ENCODE measurements around the gene FHIT.

DNA sequence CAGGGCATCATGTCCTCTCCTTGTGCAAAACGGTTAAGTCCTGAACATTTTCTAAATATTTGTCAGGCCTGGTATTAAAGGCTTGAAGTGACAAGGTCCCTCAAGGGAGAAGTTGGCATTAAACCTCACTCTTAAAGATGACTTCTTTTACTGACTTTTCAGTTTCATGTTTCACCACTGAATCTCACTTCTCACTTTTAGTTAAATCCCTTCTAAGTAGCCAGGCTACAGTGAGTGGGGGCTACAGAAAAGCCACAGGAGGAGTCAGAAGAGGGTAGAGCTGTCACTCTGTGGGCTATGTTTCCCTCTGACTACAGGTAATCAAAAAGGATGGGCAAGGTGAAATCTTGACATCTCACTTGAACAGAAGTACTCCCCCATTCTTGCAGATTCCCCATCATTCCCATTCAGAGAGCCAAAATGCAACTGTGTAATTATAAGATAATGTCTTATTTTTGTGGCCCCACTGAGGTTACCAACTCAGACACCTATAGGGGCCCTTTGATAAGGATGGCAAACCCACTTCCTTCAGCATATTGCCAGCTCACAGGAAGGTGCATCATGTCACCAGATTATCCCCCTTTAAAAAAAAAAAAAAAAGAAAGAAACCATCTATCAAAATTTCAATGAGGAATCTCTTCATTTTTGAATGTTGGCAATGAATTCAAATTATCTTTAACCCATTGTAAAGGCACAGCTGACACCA is 1411.3 kb downstream of the FHIT start:
- TF ChIP-seq CREB1 (IDR thresholded peaks at IDR 0.05; ENCODE audit: low read depth) (no peak), EZH2 (IDR thresholded peaks at IDR 0.05; ENCODE audit: borderline replicate concordance, control insufficient read depth, low read depth, low read length) (no peak), SMC3 (IDR thresholded peaks at IDR 0.05; ENCODE audit: borderline replicate concordance, low read length) (no peak), POLR2A (IDR thresholded peaks at IDR 0.05; ENCODE audit: low read depth, low read length) (no peak), FOXK2 (IDR thresholded peaks at IDR 0.05) (no peak), POLR2AphosphoS5 (IDR thresholded peaks at IDR 0.05; ENCODE audit: low read length) (no peak), RAD51 (IDR thresholded peaks at IDR 0.05) (no peak)
- TF ChIP-seq, protein P1, sequence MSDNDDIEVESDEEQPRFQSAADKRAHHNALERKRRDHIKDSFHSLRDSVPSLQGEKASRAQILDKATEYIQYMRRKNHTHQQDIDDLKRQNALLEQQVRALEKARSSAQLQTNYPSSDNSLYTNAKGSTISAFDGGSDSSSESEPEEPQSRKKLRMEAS (IDR thresholded peaks at IDR 0.05; ENCODE audit: low read depth, low read length): no peak
- TF ChIP-seq, protein P2, sequence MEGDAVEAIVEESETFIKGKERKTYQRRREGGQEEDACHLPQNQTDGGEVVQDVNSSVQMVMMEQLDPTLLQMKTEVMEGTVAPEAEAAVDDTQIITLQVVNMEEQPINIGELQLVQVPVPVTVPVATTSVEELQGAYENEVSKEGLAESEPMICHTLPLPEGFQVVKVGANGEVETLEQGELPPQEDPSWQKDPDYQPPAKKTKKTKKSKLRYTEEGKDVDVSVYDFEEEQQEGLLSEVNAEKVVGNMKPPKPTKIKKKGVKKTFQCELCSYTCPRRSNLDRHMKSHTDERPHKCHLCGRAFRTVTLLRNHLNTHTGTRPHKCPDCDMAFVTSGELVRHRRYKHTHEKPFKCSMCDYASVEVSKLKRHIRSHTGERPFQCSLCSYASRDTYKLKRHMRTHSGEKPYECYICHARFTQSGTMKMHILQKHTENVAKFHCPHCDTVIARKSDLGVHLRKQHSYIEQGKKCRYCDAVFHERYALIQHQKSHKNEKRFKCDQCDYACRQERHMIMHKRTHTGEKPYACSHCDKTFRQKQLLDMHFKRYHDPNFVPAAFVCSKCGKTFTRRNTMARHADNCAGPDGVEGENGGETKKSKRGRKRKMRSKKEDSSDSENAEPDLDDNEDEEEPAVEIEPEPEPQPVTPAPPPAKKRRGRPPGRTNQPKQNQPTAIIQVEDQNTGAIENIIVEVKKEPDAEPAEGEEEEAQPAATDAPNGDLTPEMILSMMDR (IDR thresholded peaks at IDR 0.05 in 2 of 3, conservative IDR thresholded peaks at IDR 0.05 in 1 of 3; ENCODE audit: control insufficient read depth in 2 of 3, extremely low read depth in 1 of 3, insufficient read depth in 1 of 3, low read depth in 3 of 3, low read length in 3 of 3): no peak
